GM21786 (cell line): ENCODE results near the gene TJP1.
"Not testable (repeated sequence)": the region's sequence is repeated elsewhere in the genome, so short reads cannot be mapped to it uniquely, and the experiment has no call there.

ENCODE experiments used
- ATAC-seq: cut with Tn5 transposase; IDR thresholded peaks from one replicate; pipeline ENCODE4 v1.9.1; 2021; ENCODE audit not compliant: unreplicated experiment

Gene TJP1

GRCh38 chr15:29685156-29686078 is 136.9 kb downstream of the TJP1 start:
- no peak for ATAC-seq

DNA sequence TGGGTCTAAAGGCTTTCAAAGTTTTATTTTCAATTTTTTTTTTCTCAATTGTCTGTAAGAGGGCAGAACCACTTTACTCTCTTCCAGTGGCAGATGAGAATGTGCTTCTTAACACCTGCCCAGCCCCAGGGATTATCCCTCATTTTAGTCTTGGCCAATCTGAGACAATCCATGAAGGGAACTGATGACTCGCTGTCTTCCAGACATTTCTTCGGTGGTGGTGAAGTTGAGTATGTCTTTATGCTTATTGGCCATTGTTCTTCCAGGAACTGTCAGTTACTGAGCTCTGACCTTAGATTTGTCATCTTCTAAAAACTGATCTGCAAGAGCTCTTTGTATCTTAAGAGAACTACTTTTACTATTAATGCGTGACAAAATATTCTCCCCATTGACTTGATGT is 139.5 kb downstream of the TJP1 start:
- ATAC-seq = no peak

DNA sequence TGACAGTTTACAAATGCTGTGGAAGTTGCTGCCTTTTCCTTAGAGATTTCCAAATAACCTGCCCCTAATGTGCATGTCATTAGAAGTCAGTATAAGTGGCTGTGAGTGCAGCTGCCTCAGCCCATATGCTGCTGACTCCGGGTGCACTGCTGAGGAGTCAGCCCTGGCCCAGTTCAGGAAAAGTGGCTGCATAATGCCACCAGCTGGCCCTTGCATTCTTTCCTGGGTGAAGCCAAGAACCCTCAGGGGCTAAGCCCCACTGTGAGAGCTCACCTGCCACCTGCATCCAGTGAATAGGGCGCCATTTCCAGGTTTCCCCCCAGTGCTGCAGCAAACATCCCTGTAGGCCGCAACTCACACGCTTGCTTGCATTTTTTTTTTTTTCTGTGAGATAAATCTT is 139.9 kb downstream of the TJP1 start:
- ATAC-seq = no peak

GRCh38 chr15:29681946-29682345 is 140.3 kb downstream of the TJP1 start:
- no peak for ATAC-seq

DNA sequence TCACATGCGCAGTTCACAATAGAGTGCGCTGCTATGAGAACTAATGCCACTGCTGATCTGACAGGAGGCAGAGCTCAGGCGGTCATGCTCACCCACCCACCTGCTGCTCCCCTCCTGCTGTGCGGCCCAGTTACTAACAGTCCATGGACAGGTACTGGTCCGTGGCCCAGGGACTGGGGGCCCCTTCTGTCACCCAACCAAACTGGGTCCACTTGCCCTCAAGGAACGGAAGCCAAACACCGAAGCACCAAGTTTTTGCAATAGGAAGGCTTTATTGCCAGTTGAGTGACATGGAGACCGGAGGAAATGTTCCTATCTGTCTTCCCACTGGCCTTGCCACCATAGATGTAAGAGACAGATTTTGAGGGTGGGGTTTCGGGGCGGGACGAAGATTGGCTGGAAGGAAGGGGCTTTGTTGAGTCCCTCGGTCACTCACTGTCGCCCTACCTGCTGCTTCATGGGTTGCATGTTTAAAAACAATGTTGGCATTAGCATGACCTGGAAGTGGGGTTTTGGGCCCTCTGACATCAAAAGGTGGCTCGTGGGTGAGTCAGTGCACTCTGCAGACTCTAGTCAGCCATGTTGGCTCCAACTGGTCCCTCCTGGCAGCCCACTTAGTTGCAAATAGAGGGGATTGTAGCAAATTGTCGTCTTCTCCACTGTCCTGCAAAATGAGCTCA is 141.0 kb downstream of the TJP1 start:
- no peak for ATAC-seq

- ATAC-seq = no peak
Observed at GRCh38 chr15:29680465-29681165, 141.7 kb downstream of the TJP1 start.

DNA sequence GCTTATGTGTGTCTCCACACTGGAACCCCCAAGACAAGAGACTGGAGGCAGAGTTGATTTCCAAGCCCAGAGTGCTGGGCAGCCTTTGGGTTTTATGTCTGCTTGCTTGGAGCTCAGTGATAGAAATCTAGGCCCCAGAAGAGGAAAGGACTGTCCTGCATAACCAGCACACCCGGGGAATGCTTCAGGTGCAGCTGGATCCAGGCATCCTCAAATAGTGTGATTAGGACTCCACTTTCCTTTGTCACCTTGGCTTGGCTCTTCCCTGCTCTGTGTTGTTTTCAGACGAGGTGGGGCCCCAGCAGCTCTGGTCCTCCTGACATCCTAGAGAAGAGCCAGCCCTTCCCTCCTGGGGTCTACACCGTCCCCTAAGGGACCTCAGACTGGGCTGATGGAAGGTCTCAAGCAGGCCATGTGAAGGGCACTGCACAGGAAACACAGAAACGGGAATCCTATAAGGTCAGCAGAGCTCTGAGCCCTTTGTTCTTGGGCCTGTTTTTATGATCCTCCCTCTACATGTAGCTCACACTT is 143.7 kb downstream of the TJP1 start:
- no peak for ATAC-seq

GRCh38 chr15:29677871-29678461 is 144.3 kb downstream of the TJP1 start:
- no peak for ATAC-seq

DNA sequence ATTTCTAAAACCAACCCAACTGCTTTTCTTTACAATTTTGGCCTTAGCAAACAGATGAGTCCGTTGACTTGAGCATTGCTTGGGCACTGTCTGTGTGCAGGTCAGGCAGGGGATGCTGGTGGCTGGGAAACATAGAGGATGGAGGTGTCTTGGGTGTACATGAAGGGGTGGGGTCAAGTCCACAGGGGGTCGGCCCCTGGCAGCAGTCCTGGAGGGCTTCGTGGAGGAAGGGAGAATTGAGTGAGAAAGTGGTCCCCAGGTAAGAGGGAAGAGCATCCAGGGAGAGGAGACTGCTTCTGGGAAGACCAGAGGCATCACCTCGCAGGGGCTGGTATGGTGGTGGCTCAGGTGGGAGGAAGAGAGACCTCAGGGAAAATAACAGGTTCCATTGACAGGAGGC is 144.8 kb downstream of the TJP1 start:
- no peak for ATAC-seq

GRCh38 chr15:29676961-29677402 is 145.3 kb downstream of the TJP1 start:
- ATAC-seq = no peak

DNA sequence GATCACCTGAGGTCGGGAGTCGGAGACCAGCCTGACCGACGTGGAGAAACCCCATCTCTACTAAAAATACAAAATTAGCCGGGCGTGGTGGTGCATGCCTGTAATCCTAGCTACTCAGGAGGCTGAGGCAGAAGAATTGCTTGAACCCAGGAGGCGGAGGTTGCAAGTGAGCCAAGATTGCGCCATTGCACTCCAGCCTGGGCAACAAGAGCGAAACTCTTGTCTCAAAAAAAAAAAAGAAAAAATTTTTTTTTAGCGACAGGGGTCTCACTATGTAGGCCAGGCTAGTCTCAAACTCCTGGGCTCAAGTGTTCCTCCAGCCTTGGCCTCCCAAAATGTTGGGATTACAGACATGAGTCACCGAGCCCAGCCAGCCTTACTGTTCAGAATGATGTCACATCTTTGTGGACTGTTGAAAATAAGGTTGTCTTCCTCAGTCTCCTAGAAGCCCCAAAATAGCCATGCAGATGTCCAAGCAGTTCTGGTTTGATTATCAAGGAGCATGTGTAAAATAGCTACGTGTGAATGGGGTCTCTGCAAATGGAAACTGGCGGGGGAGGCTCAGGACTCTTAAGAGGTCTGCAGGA is 145.8 kb downstream of the TJP1 start:
- ATAC-seq = not testable (repeated sequence)

DNA sequence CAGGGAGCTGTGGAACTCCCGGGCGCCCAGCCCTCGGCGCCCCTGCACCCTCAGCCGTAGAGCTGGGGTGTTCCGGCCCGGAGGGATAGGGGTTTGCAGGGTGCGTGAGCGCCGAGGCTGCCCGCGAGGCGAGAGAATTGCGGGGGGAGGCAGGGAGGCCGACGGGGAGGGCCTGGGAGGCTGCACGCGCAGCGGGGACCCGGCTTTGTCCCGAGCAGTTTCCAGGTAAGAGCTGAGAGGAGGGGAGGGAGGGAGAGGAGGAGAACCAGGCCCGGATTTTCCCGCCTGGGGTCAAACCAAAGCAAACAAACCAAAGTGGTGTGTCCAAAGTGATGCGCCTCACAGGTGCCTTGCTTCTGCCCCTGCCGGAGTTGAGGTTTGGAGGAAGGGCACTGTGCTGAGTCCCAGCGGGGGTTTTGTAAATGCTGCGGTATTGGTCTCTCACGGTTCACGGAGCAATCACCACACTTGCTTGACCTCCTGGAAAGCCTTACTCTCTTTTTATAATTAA is 146.4 kb downstream of the TJP1 start:
- no peak for ATAC-seq

DNA sequence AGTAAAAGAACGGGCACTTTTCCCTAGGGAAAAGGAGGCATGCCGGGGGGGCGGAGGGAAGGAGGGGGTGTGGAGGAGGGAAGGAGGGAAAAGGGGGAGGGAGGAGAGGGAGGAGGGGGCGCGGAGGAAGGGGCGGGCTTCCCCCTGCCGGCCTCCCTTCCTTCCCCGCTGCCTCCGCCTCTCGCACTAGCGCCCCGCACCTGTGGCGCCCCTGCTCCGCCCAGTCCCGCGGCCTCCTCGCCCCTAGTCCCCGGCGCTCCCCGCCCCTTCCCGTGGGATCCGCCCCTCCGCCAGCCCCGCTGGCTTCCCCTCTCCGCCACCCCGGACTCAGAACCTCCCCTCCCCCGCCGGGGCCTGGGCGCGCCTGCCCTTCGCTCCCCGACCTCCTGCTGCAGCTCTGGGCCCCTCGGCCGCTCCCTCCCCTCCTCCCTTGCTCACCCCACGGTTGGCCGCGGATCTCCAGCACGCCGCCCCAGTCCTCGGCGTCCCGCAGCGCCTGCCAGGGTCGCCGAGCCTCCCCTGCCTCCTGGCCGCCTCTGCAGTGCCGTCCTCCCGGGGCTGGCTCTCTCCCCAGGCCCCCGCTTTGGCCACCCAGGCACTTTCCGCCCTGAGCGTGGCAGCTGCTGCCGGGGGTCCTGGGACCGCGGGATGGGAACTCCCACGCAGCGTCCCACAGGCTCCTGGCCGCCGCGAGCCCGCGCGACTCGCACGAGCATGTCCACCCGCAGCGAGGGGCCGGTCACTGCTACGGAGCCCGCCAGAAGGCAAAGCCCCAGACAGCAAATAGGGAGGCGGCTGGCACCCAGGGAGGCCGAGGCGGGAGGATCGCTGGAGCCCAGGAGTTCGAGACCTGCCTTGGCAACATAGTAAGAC is 147.4 kb downstream of the TJP1 start:
- no peak for ATAC-seq

DNA sequence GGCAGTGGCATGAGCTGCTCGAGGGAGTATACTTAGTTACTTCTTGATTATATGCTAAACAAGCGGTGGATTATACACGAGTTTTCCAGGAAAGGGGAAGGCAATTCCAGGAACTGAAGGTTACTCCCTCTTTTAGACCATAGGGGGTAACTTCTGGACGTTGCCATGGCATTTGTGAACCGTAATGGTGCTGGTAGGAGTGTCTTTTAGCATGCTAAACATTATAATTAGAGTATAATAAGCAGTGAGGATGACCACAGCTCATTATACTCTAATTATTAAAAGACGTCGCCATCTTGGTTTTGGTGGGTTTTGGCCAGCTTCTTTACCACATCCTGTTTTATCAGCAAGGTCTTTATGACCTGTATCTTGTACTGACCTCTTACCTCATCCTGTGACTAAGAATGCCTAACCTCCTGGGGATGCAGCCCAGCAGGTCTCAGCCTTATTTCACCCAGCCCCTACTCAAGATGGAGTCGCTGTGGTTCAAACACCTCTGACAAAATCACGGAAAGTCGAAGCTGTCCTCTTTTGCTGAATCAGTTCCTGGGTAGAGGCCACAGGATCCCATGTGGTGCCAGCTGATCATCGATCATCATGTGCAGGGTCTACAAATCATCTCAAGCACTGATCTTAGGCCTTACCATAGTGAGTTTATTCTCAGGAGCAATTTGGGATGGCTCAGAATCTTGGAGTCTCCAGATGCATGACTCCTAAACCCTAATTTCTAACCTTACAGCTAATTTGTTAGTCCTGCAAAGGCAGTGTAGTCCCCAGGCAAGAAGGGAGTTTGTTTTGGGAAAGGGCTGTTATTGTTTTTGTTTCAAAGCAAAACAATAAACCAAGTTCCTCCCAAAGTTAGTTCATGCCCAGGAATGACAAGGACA is 149.1 kb downstream of the TJP1 start:
- ATAC-seq = no peak

- ATAC-seq = no peak
Observed at GRCh38 chr15:29672446-29672845, 149.8 kb downstream of the TJP1 start.

DNA sequence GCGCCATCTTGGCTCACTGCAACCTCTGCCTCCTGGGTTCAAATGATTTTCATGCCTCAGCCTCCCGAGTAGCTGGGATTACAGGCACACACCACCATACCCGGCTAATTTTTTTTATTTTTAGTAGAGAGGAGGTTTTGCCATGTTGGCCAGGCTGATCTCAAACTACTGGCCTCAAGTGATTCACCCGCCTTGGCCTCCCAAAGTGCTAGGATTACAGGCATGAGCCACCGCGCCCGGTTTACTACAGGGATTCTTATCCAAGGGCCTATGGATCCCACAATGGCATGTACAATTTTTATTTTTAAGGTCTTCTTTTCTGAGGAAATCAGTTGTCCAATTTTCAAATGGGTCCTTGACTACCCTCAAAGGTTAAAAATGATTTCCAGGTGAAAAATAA is 150.2 kb downstream of the TJP1 start:
- not testable (repeated sequence) for ATAC-seq

GRCh38 chr15:29670998-29671981 is 151.0 kb downstream of the TJP1 start:
- ATAC-seq = no peak
